Aorta (tissue), 5 donors: ENCODE measurements around the gene PSMC5. TPM values are rescaled to one million over a fixed set of nuclear protein-coding genes. Genes with fewer than 3 reads are reported as not detected.
"Not testable (repeated sequence)": the region's sequence is repeated elsewhere in the genome, so short reads cannot be mapped to it uniquely, and the experiment has no call there.

ENCODE experiments used
- ATAC-seq: fragments of 200-7000 bp; cut with Tn5 transposase; one replicate; pipeline ENCODE4 v1.9.1; 2022; ENCODE audit warnings: moderate library complexity; ENCODE audit not compliant: low FRiP score
- DNase-seq, 2 donors: peaks; one replicate each; pipeline ENCODE4 v3.0.0-alpha.2; 2020
- H3K27ac ChIP-seq, 2 donors: one replicate each; pipeline ENCODE4 v1.5.1; 2013; ENCODE audit warnings: low read length in 2 of 2, mild to moderate bottlenecking in 2 of 2, moderate library complexity in 2 of 2, control low read depth in 1 of 2, inconsistent platforms in 1 of 2, low read depth in 1 of 2
- H3K27me3 ChIP-seq, 2 donors: one replicate each; pipeline ENCODE4 v1.6.1; 2013; ENCODE audit warnings: control low read depth in 1 of 2, low read length in 1 of 2, mild to moderate bottlenecking in 1 of 2, moderate library complexity in 1 of 2; ENCODE audit not compliant: insufficient read depth in 2 of 2, control insufficient read depth in 1 of 2
- H3K36me3 ChIP-seq, 2 donors: one replicate each; pipeline ENCODE4 v1.6.1; 2013; ENCODE audit warnings: control low read depth in 1 of 2, low read length in 1 of 2, mild to moderate bottlenecking in 1 of 2; ENCODE audit not compliant: insufficient read depth in 2 of 2, control insufficient read depth in 1 of 2
- H3K4me1 ChIP-seq, 2 donors: one replicate each; pipeline ENCODE4 v1.6.1; 2013; ENCODE audit warnings: low read length in 2 of 2, control low read depth in 1 of 2, mild to moderate bottlenecking in 1 of 2, moderate library complexity in 1 of 2; ENCODE audit not compliant: insufficient read depth in 2 of 2, control insufficient read depth in 1 of 2
- H3K4me3 ChIP-seq, 2 donors: one replicate each; pipeline ENCODE4 v1.5.1; 2013; ENCODE audit warnings: low read length in 2 of 2, control low read depth in 1 of 2, mild to moderate bottlenecking in 1 of 2
- H3K9me3 ChIP-seq: one replicate; pipeline ENCODE4 v1.6.1; 2013; ENCODE audit warnings: mild to moderate bottlenecking, low read length; ENCODE audit not compliant: control insufficient read depth
- WGBS, 2 donors: extraction: QIAGEN DNeasy Blood & Tissue Kit; methylation state at CpG; one replicate each; pipeline ENCODE4 v1.1.7; 2013; 5-methylcytosine and 5-hydroxymethylcytosine counted together
- intact Hi-C, 2 donors: fragments of 100-400 bp; cut with DNase I; formaldehyde crosslinking; loops; one replicate each; pipeline versions ENCODE4 v1.14.2 to v1.15.0; 2022
- polyA plus RNA-seq, 2 donors: library from polyadenylated mRNA; stranded (reverse); fragments of 200-250 nt; gene quantifications; one replicate each; pipeline ENCODE4 v1.2.3, GENCODE V29; 2013
- total RNA-seq, 2 donors: library from RNA; stranded (reverse); fragmentation: NEBNext Ultra II Directional; extraction: Animal tissue kit (Norgen Biotek cat#: 25700); gene quantifications; one replicate each; pipeline ENCODE4 v1.2.1, GENCODE V29; 2021
- donor health status: healthy with polysubstance abuse.
- donor health status: Bipolar disorder and iron deficiency.
- donor health status: DM: no; HTN: no; CAD: no.
- donor health status: DM: no; HTN: no; CAD: no.
- donor health status: DM: yes; HTN: yes; CAD: no.

PSMC5 gene
- total and polyA plus RNA-seq, 4 donors: 81.1 to 208 (median 118) TPM

- H3K27me3 ChIP-seq: no peaks in the 10 kb centered on the region
- intact Hi-C loops: no loop called here
- H3K27ac ChIP-seq: no peak overlapping the region
- no peaks in the 10 kb centered on the region for H3K36me3 ChIP-seq
- DNase-seq (no peak), ATAC-seq (peak; percentile 22)
- 87 to 88% methylated on average over 12 of the region's 12 CpGs for WGBS, 2 donors
- H3K9me3 ChIP-seq: no peaks in the 10 kb centered on the region
- no peaks in the 10 kb centered on the region for H3K4me1 ChIP-seq
- no peak overlapping the region for H3K4me3 ChIP-seq
Observed at GRCh38 chr17:63880706-63881105, 53.5 kb downstream of the PSMC5 start.

- ATAC-seq, H3K27me3 ChIP-seq, H3K4me3 ChIP-seq, H3K36me3 ChIP-seq, H3K9me3 ChIP-seq, DNase-seq, H3K4me1 ChIP-seq, H3K27ac ChIP-seq, intact Hi-C loops: not testable (repeated sequence)
- WGBS, 2 donors: 53 to 57% methylated on average over 11 of the region's 11 CpGs
Observed at GRCh38 chr17:63881337-63881736, 54.1 kb downstream of the PSMC5 start.

Other genes with a start within 250 kb of the PSMC5 start
- 10 to 100 TPM; 10.8 to 11.0 TPM for gene TACO1, start 226.5 kb upstream of the PSMC5 start, total RNA-seq
- 10 to 100 TPM; 13.1 to 17.5 TPM for gene TACO1, start 226.5 kb upstream of the PSMC5 start, polyA plus RNA-seq
- gene MAP3K3, start 205.0 kb upstream of the PSMC5 start, total RNA-seq: 10 to 100 TPM; 54.5 to 83.2 TPM
- 10 to 100 TPM; 16.2 to 40.4 TPM for gene MAP3K3, start 205.0 kb upstream of the PSMC5 start, polyA plus RNA-seq
- 10 to 100 TPM; 15.6 to 23.1 TPM for gene LIMD2, start 127.3 kb upstream of the PSMC5 start, total RNA-seq
- 10 to 100 TPM; 20.8 to 23.1 TPM for gene LIMD2, start 127.3 kb upstream of the PSMC5 start, polyA plus RNA-seq
- gene STRADA, start 85.6 kb upstream of the PSMC5 start, total RNA-seq: 10 to 100 TPM; 39.0 to 63.8 TPM
- 10 to 100 TPM; 10.8 to 43.0 TPM for gene STRADA, start 85.6 kb upstream of the PSMC5 start, polyA plus RNA-seq
- gene CCDC47, start 53.8 kb upstream of the PSMC5 start, total RNA-seq: 10 to 100 TPM; 62.7 to 65.8 TPM
- gene CCDC47, start 53.8 kb upstream of the PSMC5 start, polyA plus RNA-seq: 10 to 100 TPM; 27.9 to 35.2 TPM
- gene DDX42, start 53.3 kb upstream of the PSMC5 start, total RNA-seq: 100 to 1,000 TPM; 120 to 136 TPM
- 10 to 100 TPM; 63.7 to 89.3 TPM for gene DDX42, start 53.3 kb upstream of the PSMC5 start, polyA plus RNA-seq
- gene FTSJ3, start 232 bp downstream of the PSMC5 start, total RNA-seq: 10 to 100 TPM; 29.4 to 38.1 TPM
- gene FTSJ3, start 232 bp downstream of the PSMC5 start, polyA plus RNA-seq: 10 to 100 TPM; 10.0 to 30.0 TPM
- gene SMARCD2, start 15.3 kb downstream of the PSMC5 start, total RNA-seq: 10 to 100 TPM; 43.0 to 69.7 TPM
- gene SMARCD2, start 15.3 kb downstream of the PSMC5 start, polyA plus RNA-seq: 10 to 100 TPM; 37.9 to 61.5 TPM
- gene CSH2, start 46.2 kb downstream of the PSMC5 start, total RNA-seq: not detected
- not detected for gene CSH2, start 46.2 kb downstream of the PSMC5 start, polyA plus RNA-seq
- gene GH2, start 54.5 kb downstream of the PSMC5 start, total RNA-seq: not detected
- not detected for gene GH2, start 54.5 kb downstream of the PSMC5 start, polyA plus RNA-seq
- not detected for gene CSH1, start 69.1 kb downstream of the PSMC5 start, total RNA-seq
- gene CSH1, start 69.1 kb downstream of the PSMC5 start, polyA plus RNA-seq: not detected
- not detected for gene CSHL1, start 83.8 kb downstream of the PSMC5 start, total RNA-seq
- not detected for gene CSHL1, start 83.8 kb downstream of the PSMC5 start, polyA plus RNA-seq
- gene GH1, start 91.4 kb downstream of the PSMC5 start, total RNA-seq: not detected
- gene GH1, start 91.4 kb downstream of the PSMC5 start, polyA plus RNA-seq: not detected
- gene CD79B, start 104.9 kb downstream of the PSMC5 start, total RNA-seq: 1 to 10 TPM; 5.1 to 7.1 TPM
- 1 to 10 TPM in 1 of 2 donors, under 1 TPM in 1; 0.50 to 6.7 TPM for gene CD79B, start 104.9 kb downstream of the PSMC5 start, polyA plus RNA-seq
- 1 to 10 TPM; 1.5 to 3.2 TPM for gene SCN4A, start 145.5 kb downstream of the PSMC5 start, total RNA-seq
- gene SCN4A, start 145.5 kb downstream of the PSMC5 start, polyA plus RNA-seq: under 1 TPM in 1 of 2 donors, not detected in 1; 0.03 TPM
- gene PRR29, start 170.9 kb downstream of the PSMC5 start, total RNA-seq: under 1 TPM; 0.62 to 0.84 TPM
- under 1 TPM in 1 of 2 donors, not detected in 1; 0.10 TPM for gene PRR29, start 170.9 kb downstream of the PSMC5 start, polyA plus RNA-seq
- gene ICAM2, start 193.2 kb downstream of the PSMC5 start, total RNA-seq: 10 to 100 TPM; 24.9 to 36.0 TPM
- gene ICAM2, start 193.2 kb downstream of the PSMC5 start, polyA plus RNA-seq: 1 to 10 TPM; 3.9 to 9.7 TPM